ENCODE data around the gene MYO9B.

GRCh38 chr19:17260842-17261325, 185.3 kb downstream of the MYO9B start:
- TF ChIP-seq CTCF (conservative IDR thresholded peaks at IDR 0.05; ENCODE audit: low read depth, low read length) (peak; percentile 98), EZH2 (IDR thresholded peaks at IDR 0.05; ENCODE audit: borderline replicate concordance, low read depth, low read length, poor library complexity, severe bottlenecking) (no peak)

All from A673 (cell line).